ENCODE results near the gene DNAJC18. TPM values are rescaled to one million over a fixed set of nuclear protein-coding genes. Genes with fewer than 3 reads are reported as not detected.
"Not testable (repeated sequence)": the region's sequence is repeated elsewhere in the genome, so short reads cannot be mapped to it uniquely, and the experiment has no call there.

The DNAJC18 gene
- total RNA-seq, 3 donors from 2014 or later = 5.4 to 9.5 (median 7.6) TPM

- H3K36me3 ChIP-seq = no peaks in the 10 kb centered on the region
- no peaks in the 10 kb centered on the region for H3K4me1 ChIP-seq
- no peak overlapping the region for H3K27ac ChIP-seq
- H3K9me3 ChIP-seq = no peaks in the 10 kb centered on the region
- DNase-seq (ENCODE audit: low spot score in 2 of 2) = no peak
- no peak overlapping the region for H3K4me3 ChIP-seq
- intact Hi-C loops (cut with DNase I; ENCODE audit: low total_unique reads) = no loop called here
- no peaks in the 10 kb centered on the region for H3K27me3 ChIP-seq
- TF ChIP-seq POLR2AphosphoS5 (IDR thresholded peaks at IDR 0.05) = no peak
- TF ChIP-seq CTCF (IDR thresholded peaks at IDR 0.05) = no peak
- TF ChIP-seq POLR2A (IDR thresholded peaks at IDR 0.05) = no peak
Measured at GRCh38 chr5:139446956-139447779, 7.8 kb upstream of the DNAJC18 start.

DNA sequence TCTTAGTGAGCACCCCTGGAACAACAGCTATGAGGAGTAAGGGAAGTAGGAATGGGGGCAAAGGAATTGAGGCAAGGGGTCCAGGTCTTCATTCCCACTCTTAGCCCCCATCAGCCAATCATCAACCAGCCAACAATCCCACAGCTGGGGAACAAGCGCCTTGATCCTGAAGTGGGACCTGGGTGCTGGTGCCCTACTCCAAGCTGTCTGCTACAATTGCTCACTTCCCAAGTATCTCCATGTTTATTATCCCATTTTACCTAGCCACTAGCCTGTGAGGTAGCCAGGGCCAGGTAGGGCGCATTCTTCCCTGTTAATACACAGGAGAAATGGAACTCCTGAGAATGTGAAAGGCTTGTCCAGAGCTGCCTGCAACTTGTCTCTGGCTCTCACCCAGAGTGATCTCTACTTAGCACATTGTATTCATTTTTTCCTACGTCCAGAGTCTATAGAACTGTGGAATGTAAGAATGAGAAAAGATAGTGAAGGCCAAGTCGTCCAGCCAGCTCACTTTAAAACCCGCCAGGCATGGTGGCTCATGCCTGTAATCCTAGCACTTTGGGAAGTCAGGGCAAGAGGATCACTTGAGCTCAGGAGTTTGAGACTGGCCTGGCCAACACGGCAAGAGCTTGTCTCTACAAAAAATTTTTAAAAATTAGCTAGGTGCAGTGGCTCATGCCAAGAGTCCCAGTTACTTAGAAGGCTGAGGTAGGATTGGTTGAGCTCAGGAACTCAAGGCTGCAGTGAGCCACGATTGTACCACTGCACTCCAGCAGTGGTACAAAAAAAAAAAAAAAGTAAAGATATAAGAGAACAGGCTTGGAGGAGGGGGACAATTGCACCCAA is 6.2 kb upstream of the DNAJC18 start:
- peak overlapping the region; percentile 35 to 69 for H3K27ac ChIP-seq
- H3K36me3 ChIP-seq = no peaks in the 10 kb centered on the region
- no peak for TF ChIP-seq CTCF (IDR thresholded peaks at IDR 0.05)
- no peak for TF ChIP-seq POLR2AphosphoS5 (IDR thresholded peaks at IDR 0.05)
- no peak for TF ChIP-seq POLR2A (IDR thresholded peaks at IDR 0.05)
- H3K4me1 ChIP-seq = no peaks in the 10 kb centered on the region
- intact Hi-C loops (cut with DNase I; ENCODE audit: low total_unique reads) = no loop called here
- H3K27me3 ChIP-seq = no peaks in the 10 kb centered on the region
- peak in 1 of 2 donors; percentile 53 for DNase-seq (ENCODE audit: low spot score in 2 of 2)
- no peak overlapping the region for H3K4me3 ChIP-seq
- no peaks in the 10 kb centered on the region for H3K9me3 ChIP-seq

GRCh38 chr5:139443831-139444453 is 4.6 kb upstream of the DNAJC18 start:
- H3K36me3 ChIP-seq = no peaks in the 10 kb centered on the region
- no peak for TF ChIP-seq CTCF (IDR thresholded peaks at IDR 0.05)
- no peak for TF ChIP-seq POLR2A (IDR thresholded peaks at IDR 0.05)
- TF ChIP-seq POLR2AphosphoS5 (IDR thresholded peaks at IDR 0.05) = no peak
- H3K27ac ChIP-seq = no peak overlapping the region
- no peak for DNase-seq (ENCODE audit: low spot score in 2 of 2)
- no peaks in the 10 kb centered on the region for H3K27me3 ChIP-seq
- no peaks in the 10 kb centered on the region for H3K9me3 ChIP-seq
- H3K4me3 ChIP-seq = no peak overlapping the region
- no peaks in the 10 kb centered on the region for H3K4me1 ChIP-seq
- intact Hi-C loops (cut with DNase I; ENCODE audit: low total_unique reads) = no loop called here

GRCh38 chr5:139440416-139440815 is 1.1 kb upstream of the DNAJC18 start:
- H3K27me3 ChIP-seq; DNase-seq (ENCODE audit: low spot score in 2 of 2); H3K9me3 ChIP-seq; intact Hi-C loops (cut with DNase I; ENCODE audit: low total_unique reads); H3K36me3 ChIP-seq; H3K27ac ChIP-seq; H3K4me3 ChIP-seq; H3K4me1 ChIP-seq: not testable (repeated sequence)

DNA sequence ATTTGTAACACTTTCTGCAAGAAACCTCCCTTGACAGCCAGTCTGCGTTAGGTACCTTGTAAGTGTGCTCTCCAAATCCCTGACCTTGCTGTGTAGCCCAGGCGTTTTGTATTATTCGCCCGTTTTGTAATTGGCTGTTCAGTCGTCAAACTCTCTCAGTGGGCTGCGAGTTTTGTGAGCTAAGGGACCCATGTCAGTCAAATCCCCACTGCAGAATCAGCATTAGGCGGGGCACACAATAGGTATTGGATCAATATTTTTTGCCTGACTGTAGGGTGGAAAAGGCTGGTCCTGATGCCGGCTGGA is 665 bp downstream of the DNAJC18 start:
- H3K27me3 ChIP-seq = no peaks in the 10 kb centered on the region
- intact Hi-C loops (cut with DNase I; ENCODE audit: low total_unique reads) = no loop called here
- peak overlapping the region; percentile 97 for H3K27ac ChIP-seq
- peak overlapping the region; percentile 82 to 88 (median 85) for H3K4me3 ChIP-seq
- H3K9me3 ChIP-seq = no peaks in the 10 kb centered on the region
- no peaks in the 10 kb centered on the region for H3K4me1 ChIP-seq
- no peak for TF ChIP-seq CTCF (IDR thresholded peaks at IDR 0.05)
- TF ChIP-seq POLR2A (IDR thresholded peaks at IDR 0.05) = no peak
- TF ChIP-seq POLR2AphosphoS5 (IDR thresholded peaks at IDR 0.05) = no peak
- DNase-seq (ENCODE audit: low spot score in 2 of 2) = no peak
- no peaks in the 10 kb centered on the region for H3K36me3 ChIP-seq

All from breast epithelium (tissue), 4 donors.